Smooth muscle cell of the brain vasculature (primary cell): Measurements from ENCODE around the gene PLEKHH2.
"Not testable (repeated sequence)": the region's sequence is repeated elsewhere in the genome, so short reads cannot be mapped to it uniquely, and the experiment has no call there.

ENCODE experiments used
- DNase-seq: peaks from one replicate; pipeline ENCODE4 v3.0.0-alpha.2; 2012; ENCODE audit warnings: low read depth, low spot score

PLEKHH2 gene

DNA sequence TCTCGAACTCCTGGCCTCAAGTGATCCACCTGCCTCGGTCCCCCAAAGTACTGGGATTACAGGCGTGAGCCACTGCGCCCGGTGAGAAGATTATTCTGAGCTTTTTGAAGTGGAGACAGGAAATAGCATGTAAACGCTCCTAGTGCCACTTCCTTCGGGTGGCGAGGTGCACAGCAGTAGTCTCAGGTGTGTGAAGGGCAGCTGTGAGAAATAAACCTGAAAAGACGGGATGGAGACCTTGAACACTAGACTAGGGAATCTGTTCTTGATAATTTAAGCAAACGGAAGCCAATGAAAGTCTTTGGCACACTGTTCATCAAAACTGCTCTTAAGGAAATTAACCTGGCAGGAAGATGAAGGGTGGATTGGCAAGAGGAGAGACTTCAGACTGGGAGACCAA, 439 bp upstream of the PLEKHH2 start:
- DNase-seq = no peak

GRCh38 chr2:43642363-43642762, 5.3 kb downstream of the PLEKHH2 start:
- no peak for DNase-seq

- no peak for DNase-seq
Observed at GRCh38 chr2:43643680-43644079, 6.6 kb downstream of the PLEKHH2 start.

DNA sequence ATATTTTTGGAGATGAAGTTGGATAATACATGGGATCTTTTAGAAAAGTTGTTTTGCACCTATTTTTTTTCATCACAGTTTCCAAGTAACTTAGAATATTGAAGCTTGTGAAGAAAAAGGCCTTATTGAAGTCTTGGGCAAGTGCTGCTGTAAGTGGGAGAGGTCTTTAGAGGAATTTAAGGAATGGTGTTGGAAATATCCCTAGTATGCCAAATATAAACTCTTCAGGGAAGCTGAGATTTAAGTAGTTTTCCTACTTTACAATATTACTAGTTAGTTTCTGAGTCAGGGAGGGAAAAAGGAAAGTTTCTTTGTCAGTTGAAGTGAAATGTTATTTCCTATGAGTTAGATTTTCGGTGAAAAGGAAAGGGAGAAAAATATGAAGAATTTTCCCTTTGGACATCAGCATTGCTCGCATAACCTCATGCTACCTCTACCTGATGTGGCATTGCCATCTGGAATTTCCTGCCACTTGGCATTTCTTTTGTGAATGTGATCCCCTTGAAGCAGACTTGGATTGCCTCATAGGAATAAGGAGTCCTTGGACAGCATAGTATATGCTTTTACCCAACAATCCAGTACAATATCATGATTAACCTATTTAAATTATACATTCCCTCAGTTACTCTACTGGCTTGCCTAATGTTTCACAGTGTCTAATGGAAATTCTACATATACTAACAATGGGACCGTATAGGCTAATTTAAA, 12.1 kb downstream of the PLEKHH2 start:
- no peak for DNase-seq

GRCh38 chr2:43653506-43653905, 16.4 kb downstream of the PLEKHH2 start:
- DNase-seq = no peak

DNA sequence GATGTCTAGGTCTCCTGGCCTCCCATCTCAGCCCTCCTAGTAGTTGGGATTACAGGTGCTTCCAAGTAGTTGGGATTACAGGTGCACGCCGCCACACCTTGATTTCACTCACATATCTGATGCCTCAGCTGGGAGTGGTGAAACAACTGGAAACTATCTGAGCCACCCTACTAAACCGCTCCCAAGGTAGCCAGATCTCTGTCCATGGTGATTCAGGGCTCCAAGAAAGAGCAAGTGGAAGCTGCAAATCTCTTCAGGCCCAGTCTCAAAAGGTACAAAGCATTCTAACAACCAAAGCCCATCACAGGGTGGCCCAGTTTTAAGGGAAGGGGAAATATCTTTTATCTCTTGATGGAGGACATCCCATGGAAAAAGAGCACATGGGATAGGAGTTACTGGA, 20.2 kb downstream of the PLEKHH2 start:
- no peak for DNase-seq

DNA sequence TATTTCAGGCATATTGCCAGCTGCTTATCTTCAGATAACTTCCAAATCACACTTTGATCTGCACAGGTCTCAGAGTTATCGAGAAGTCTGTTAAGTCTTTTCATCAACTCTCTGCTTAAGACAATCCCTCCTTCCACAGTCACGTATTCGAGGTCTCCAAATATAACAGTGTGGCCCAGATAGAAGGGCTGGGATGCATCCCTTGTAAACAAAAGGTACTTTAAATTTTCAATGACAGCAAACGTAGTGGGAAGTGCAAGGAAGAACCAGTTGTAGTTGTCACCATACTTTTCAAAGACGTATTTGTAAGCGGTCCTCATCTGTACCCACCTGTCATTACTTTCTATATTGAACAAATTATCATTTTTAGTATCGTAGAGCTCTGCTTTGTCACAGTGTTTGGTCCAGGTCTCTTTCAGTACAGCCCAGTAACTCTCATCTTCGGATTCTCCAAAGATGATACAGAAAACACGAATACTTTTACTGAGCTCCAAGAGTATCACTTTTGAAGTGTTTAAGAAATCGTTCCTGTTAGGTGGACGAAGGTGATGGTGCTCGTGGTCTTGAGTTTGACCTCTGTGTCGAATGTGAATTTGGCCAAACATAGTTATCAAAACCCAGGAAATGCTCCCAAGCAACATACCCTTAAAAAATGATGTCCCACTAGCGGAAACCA, 38.7 kb downstream of the PLEKHH2 start:
- no peak for DNase-seq

- DNase-seq = peak; percentile 4
Observed at GRCh38 chr2:43676322-43677050, 39.4 kb downstream of the PLEKHH2 start, which contains the start of gene C1GALT1C1L. Gene C1GALT1C1L (minus strand): TSS chr2:43676429. CDS start chr2:43676322, 107 bp downstream.

DNA sequence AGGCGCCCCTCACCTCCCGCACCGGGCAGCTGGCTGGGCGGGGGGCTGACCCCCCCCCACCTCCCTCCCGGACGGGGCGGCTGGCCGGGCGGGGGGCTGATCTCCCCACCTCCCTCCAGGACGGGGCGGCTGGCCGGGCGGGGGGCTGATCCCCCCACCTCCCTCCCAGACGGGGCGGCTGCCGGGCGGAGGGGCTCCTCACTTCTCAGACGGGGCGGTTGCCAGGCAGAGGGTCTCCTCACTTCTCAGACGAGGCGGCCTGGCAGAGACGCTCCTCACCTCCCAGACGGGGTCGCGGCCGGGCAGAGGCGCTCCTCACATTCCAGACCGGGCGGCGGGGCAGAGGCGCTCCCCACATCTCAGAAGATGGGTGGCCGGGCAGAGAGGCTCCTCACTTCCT, 40.7 kb downstream of the PLEKHH2 start:
- not testable (repeated sequence) for DNase-seq

- DNase-seq = no peak
Observed at GRCh38 chr2:43685357-43685756, 48.3 kb downstream of the PLEKHH2 start.

GRCh38 chr2:43689999-43690398, 52.9 kb downstream of the PLEKHH2 start:
- DNase-seq = no peak

GRCh38 chr2:43692428-43692994, 55.5 kb downstream of the PLEKHH2 start:
- DNase-seq = no peak

DNA sequence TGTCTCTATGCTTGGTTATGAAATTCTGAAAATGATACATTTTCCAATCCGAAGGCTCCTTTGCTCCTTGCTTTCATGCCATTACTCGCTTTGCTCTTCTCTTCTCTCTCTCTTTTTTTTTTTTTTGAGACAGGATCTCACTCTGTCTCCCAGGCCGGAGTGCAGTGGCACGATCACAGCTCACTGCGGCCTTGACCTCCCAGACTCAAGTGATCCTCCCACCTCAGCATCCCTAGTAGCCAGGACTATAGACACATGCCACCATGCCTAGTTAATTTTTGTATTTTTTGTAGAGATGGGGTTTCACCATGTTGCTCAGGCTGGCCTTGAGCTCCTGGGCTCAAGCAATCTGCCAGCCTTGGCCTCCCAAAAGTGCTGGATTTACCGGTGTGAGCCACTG, 61.1 kb downstream of the PLEKHH2 start:
- DNase-seq = not testable (repeated sequence)

DNA sequence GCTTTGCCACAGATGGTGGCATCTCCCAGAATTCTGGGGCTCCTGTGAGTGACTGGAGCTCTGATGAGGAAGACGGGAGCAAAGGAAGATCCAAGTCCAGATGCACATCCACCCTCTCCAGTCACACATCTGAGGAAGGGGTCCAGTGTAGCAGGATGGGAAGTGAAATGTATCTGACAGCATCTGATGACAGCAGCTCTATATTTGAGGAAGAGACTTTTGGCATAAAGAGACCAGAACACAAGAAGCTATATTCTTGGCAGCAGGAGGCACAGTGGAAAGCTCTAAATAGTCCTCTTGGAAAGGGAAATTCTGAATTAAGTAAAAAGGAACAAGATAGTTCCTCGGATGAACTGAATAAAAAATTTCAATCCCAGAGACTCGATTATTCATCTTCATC, 62.7 kb downstream of the PLEKHH2 start:
- DNase-seq = no peak

GRCh38 chr2:43701111-43701510, 64.1 kb downstream of the PLEKHH2 start:
- DNase-seq = no peak

DNA sequence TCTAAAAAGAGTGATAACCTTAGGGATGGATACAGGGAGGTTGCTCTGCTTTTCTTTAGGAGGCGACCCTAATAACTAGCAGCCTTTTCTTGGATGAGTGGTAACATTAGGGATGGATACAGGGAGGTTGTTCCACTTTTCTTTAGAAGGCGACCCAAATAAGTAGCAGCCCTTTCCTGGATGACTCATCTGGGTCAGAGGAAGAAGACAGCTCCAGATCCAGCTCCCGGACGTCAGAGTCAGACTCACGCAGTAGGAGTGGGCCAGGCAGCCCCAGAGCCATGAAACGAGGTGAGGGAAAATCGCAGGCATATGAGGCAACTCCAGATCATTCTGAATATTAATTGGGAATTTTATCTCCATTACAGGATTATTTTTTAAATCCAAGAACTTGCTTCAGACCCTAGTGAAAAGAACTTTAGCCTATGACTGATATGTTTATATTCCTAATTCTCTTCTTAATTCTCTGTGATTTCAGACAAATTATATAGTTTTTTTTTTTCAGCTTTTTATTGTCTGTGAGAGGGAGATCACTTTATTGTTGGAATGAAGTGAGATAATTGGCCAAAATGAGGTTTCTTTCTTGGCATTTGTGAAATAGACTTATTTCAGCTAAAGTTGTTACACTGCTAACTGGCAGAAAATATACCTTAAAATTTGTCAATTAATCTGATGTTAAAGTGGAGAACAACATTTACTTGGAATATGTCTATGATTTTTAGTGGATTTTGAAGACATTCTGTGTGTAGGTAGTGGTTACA, 70.4 kb downstream of the PLEKHH2 start:
- DNase-seq = peak; percentile 44

- DNase-seq = no peak
Observed at GRCh38 chr2:43708178-43708577, 71.1 kb downstream of the PLEKHH2 start.

GRCh38 chr2:43708891-43709290, 71.8 kb downstream of the PLEKHH2 start:
- DNase-seq = no peak

DNA sequence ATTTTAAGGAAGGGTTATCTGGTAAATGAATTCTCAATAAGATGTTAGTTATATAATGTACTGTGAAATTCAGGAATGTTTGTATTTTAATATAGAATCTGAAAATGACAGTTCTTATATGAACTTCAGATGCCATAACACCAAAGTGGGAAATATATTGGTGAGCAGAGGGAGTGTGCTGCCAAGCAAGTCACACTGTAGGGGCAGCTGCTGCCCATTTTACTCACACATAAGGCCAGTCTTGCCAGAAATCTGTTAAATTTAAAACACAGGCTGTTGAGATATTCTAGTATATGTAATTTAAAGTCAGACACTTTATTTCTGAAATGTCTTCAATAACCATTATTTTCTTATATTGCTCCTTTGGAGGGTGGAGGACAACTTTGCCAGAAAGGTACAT, 73.8 kb downstream of the PLEKHH2 start:
- no peak for DNase-seq

DNA sequence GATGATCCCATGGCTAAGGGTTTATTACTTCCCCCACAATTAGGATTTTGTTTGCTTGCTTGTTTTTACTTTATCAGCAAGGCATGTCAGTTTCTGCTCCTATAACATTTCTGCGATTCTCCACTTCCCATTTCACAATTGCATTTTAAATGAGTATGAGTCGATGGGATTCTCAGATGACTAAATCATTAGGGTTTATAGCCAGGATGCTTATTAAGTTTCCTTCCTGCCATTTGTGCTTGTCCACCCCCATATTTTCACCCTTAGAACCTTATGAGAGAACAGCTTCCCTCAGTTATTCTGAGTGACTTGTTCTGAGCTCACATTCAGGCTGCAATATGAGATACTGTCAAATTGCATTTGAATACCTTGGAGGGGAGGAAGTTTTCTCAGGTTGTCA, 77.1 kb downstream of the PLEKHH2 start:
- DNase-seq = no peak

DNA sequence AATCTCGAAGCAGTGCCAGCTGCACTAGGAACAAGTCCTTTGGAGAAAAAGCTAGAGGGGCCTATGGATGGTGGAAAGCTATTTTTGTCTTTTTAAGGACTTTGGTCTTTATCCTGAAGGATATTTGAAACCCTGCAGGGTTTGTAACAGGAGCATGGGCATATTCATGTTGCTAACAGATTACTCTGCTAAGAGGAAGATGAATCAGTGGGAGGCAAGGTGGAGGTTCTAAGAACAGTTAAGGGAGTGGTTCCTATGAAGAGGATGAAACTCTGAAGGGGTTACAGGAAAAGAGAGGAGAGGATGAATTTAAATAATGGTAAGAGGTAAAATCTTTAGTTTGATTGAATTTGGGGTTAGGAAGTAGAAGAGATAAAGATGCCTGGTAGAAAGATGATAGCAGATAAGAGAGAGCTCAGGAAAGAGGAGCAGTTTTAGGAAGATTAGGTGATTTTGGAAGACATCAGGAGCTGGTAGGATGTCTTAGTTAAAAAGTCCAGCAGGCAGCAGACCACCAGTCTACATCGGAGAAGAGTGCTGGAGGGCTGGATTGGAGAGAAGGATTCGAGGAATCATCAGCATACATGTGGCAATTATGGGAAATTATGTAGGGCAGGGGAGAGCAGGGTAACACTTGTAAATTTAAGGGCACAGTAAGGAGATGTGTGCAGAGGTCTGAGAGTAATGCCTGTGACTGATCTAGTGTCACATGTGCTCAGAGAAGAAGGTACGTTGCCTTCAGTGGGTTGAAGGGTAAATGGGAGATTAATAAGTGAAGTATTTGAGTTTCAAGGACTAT, 78.4 kb downstream of the PLEKHH2 start:
- DNase-seq = no peak
